ENCODE results near the gene TRIM72.

Gene TRIM72

GRCh38 chr16:31186930-31187807 is 26.8 kb upstream of the TRIM72 start:
- TF ChIP-seq, protein P1, sequence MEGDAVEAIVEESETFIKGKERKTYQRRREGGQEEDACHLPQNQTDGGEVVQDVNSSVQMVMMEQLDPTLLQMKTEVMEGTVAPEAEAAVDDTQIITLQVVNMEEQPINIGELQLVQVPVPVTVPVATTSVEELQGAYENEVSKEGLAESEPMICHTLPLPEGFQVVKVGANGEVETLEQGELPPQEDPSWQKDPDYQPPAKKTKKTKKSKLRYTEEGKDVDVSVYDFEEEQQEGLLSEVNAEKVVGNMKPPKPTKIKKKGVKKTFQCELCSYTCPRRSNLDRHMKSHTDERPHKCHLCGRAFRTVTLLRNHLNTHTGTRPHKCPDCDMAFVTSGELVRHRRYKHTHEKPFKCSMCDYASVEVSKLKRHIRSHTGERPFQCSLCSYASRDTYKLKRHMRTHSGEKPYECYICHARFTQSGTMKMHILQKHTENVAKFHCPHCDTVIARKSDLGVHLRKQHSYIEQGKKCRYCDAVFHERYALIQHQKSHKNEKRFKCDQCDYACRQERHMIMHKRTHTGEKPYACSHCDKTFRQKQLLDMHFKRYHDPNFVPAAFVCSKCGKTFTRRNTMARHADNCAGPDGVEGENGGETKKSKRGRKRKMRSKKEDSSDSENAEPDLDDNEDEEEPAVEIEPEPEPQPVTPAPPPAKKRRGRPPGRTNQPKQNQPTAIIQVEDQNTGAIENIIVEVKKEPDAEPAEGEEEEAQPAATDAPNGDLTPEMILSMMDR (IDR thresholded peaks at IDR 0.05; ENCODE audit: insufficient read depth, missing control alignments) = no peak
- DNase-seq (ENCODE audit: insufficient read length, low spot score) = no peak
- FAIRE-seq = no peak

GRCh38 chr16:31187808-31188189 is 26.1 kb upstream of the TRIM72 start:
- FAIRE-seq (no peak), DNase-seq (ENCODE audit: insufficient read length, low spot score) (no peak)
- TF ChIP-seq, protein P1 (IDR thresholded peaks at IDR 0.05; ENCODE audit: insufficient read depth, missing control alignments) = no peak

DNA sequence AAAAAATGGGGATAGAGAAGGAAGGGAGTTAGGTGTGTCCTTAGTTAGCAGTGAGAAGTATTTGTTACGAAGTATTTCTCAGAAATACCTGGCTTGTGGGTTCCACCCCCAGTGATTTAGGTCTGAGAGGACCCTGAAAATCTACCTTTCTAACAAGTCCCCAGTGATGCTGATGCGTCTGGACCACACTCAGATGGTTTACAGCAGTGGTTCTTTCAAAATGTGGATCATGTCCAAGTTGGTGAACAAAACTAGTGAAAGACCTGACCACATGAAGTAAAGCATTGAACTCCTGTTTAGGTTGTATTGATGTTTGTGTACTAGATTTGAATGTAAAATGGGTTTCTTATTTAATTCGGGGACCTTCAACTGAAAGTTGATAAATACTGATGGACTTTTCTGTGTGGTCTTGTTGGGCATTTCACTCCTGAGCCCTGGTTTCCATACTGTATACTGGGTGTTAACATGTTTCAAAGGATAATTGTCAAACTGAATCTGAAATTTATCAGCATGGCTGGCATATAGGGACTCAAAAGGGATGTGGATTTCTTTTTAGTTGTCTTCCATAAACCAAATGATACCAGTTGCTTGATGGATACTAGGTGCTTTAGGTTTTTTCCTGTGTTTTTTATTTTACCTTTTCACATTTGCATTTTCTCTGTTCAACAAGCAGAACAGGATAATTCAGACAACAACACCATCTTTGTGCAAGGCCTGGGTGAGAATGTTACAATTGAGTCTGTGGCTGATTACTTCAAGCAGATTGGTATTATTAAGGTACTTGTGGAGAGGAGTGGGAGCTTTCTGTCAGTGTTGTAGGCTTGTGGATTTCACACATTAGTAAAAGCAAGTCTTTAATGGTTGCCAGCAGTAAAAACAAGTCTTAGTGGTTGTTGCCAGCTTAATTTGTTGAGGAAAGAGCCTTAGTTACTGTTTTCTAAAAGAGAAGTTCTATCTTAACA is 25.2 kb upstream of the TRIM72 start:
- no peak for FAIRE-seq
- no peak for DNase-seq (ENCODE audit: insufficient read length, low spot score)
- TF ChIP-seq, protein P1 (IDR thresholded peaks at IDR 0.05; ENCODE audit: insufficient read depth, missing control alignments) = no peak

DNA sequence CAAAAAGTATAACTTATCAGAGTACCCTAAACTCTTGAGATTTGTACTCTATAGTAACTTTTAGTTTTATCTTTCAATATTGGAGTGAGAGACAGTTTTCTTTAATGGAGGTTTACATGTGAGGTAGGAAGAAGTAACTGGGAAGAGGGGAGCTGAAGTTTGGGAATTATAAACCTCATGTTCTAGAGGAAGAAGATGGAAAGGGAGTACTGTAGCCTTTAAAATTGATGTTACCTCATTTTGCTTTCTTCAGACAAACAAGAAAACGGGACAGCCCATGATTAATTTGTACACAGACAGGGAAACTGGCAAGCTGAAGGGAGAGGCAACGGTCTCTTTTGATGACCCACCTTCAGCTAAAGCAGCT is 24.5 kb upstream of the TRIM72 start:
- FAIRE-seq (no peak), DNase-seq (ENCODE audit: insufficient read length, low spot score) (no peak)
- TF ChIP-seq, protein P1 (IDR thresholded peaks at IDR 0.05; ENCODE audit: insufficient read depth, missing control alignments) = no peak

DNA sequence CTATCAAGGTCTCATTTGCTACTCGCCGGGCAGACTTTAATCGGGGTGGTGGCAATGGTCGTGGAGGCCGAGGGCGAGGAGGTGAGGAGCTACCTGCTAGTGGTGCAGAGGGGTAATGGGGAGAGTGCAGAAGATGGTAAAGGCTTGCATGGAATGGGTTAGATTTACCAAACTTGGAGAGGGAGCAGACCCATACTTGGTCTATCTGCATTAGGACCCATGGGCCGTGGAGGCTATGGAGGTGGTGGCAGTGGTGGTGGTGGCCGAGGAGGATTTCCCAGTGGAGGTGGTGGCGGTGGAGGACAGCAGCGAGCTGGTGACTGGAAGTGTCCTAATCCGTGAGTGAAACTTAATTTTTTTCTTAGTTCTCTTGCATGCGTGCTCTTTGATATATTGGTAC is 23.9 kb upstream of the TRIM72 start:
- TF ChIP-seq, protein P1 (IDR thresholded peaks at IDR 0.05; ENCODE audit: insufficient read depth, missing control alignments) = no peak
- DNase-seq (ENCODE audit: insufficient read length, low spot score) = no peak
- FAIRE-seq = no peak

GRCh38 chr16:31190818-31191444 is 23.0 kb upstream of the TRIM72 start:
- FAIRE-seq (no peak), DNase-seq (ENCODE audit: insufficient read length, low spot score) (no peak)
- TF ChIP-seq, protein P1 (IDR thresholded peaks at IDR 0.05; ENCODE audit: insufficient read depth, missing control alignments) = no peak
